Stomach (tissue), 9 donors: ENCODE data around the gene TAS2R16. TPM values are rescaled to one million over a fixed set of nuclear protein-coding genes. Genes with fewer than 3 reads are reported as not detected.

Experiments
- DNase-seq, 2 donors: peaks; one replicate each; pipeline versions ENCODE4 v3.0.0 to v3.0.0-alpha.2; 2013 to 2019
- H3K27ac ChIP-seq, 5 donors: fragments of 200-600 bp in 4 of 5; sonication (generic) in 4 of 5; one replicate each; pipeline ENCODE4 v1.5.1; 2013 to 2019; ENCODE audit warnings: mild to moderate bottlenecking in 1 of 5, moderate library complexity in 1 of 5
- H3K27me3 ChIP-seq, 3 donors: fragments of 200-600 bp; sonication (generic); one replicate each; pipeline ENCODE4 v1.5.1; 2017 to 2019; ENCODE audit warnings: mixed run types in 1 of 3
- H3K36me3 ChIP-seq, 4 donors: fragments of 200-600 bp; sonication (generic); 1 replicate in 3 of 4; 2 replicates in 1 of 4; pipeline ENCODE4 v1.5.1; 2016 to 2019
- H3K4me1 ChIP-seq, 4 donors: fragments of 200-600 bp; sonication (generic); one replicate each; pipeline ENCODE4 v1.5.1; 2016 to 2019
- H3K4me3 ChIP-seq, 4 donors: fragments of 200-600 bp; sonication (generic) in 3 of 4; one replicate each; pipeline ENCODE4 v1.5.1; 2016 to 2019; ENCODE audit warnings: mild to moderate bottlenecking in 1 of 4
- H3K9me3 ChIP-seq, 4 donors: fragments of 200-600 bp; sonication (generic); one replicate each; pipeline ENCODE4 v1.5.1; 2016 to 2019
- EP300 ChIP-seq: sonication (generic); formaldehyde crosslinking; IDR thresholded peaks from one replicate; pipeline ENCODE4 v1.6.1; 2017; ENCODE audit warnings: antibody characterized with exemption
- POLR2A ChIP-seq, 4 donors: fragments of 450-650 bp; IDR thresholded peaks; one replicate each; pipeline ENCODE4 v1.6.1; 2016; ENCODE audit warnings: antibody characterized with exemption in 4 of 4, control low read depth in 2 of 4, mild to moderate bottlenecking in 1 of 4, moderate library complexity in 1 of 4
- POLR2AphosphoS5 ChIP-seq, 3 donors: sonication (generic); formaldehyde crosslinking; IDR thresholded peaks; one replicate each; pipeline ENCODE4 v1.6.1; 2016; ENCODE audit warnings: antibody characterized with exemption in 3 of 3
- WGBS, 5 donors: extraction: QIAGEN DNeasy Blood & Tissue Kit in 3 of 5; methylation state at CpG; one replicate each; pipeline versions ENCODE4 v1.1.5 to v1.1.7; 2013 to 2018; 5-methylcytosine and 5-hydroxymethylcytosine counted together
- intact Hi-C: fragments of 100-400 bp; cut with DNase I; formaldehyde crosslinking; loops from one replicate; pipeline ENCODE4 v1.15.1; 2023; ENCODE audit warnings: low total_unique reads
- polyA plus RNA-seq, 3 donors: library from polyadenylated mRNA; stranded (reverse); fragments of 200-250 nt; gene quantifications; one replicate each; pipeline ENCODE4 v1.2.3, GENCODE V29; 2013
- total RNA-seq, 5 donors: library from RNA; depleted of rRNA; stranded (reverse); fragments of >200 nt; gene quantifications; one replicate each; pipeline versions ENCODE4 v1.1.0 to v1.2.3, GENCODE V29; 2014 to 2016
- TF ChIP-seq, protein P1 (sequence below), 7 experiments: fragments of 450-650 bp in 4 of 7; fragments of 200-600 bp in 3 of 7; sonication (generic) in 3 of 7; IDR thresholded peaks; one replicate each; pipeline ENCODE4 v1.5.1; 2016 to 2019; ENCODE audit warnings: antibody characterized with exemption in 7 of 7, control low read depth in 2 of 7, mild to moderate bottlenecking in 1 of 7
- donor health status: healthy with polysubstance abuse.
- donor health status: Bipolar disorder and iron deficiency.
- donor health status: healthy.

TAS2R16 gene
- total and polyA plus RNA-seq, 8 donors, result not detected

DNA sequence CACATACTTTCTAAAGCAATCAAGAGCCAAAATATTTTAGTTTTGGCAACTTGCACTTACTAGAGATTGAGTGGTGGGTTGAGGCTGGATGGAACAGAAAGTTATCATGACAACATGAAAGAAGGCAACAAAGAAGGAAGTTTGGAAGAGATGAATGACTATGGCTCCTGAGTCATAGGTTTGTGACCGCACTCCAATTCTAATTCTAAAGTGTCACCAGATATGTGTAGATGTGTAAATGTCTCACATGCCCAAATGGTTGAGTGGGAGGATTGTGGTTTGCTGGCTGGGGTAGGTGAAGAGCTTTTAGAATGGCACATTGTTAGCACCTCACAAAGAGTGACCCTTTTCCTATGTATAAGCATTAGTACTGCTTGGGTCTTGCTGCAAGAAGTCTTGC lies 20.2 kb downstream of the TAS2R16 start:
- DNase-seq, result no peak
- no peaks in the 10 kb centered on the region for H3K9me3 ChIP-seq
- H3K27me3 ChIP-seq, result no peaks in the 10 kb centered on the region
- no peak overlapping the region for H3K4me3 ChIP-seq
- 76 to 95% (median 85%) methylated on average over 1 of the region's 1 CpG for WGBS, 5 donors
- H3K36me3 ChIP-seq, result no peaks in the 10 kb centered on the region
- intact Hi-C loops, result loop anchor here (10.0 kb wide), 1 partner anchor 151 kb away; no protein-coding TSS in a partner anchor
- H3K4me1 ChIP-seq, result no peaks in the 10 kb centered on the region
- H3K27ac ChIP-seq, result no peak overlapping the region
- TF ChIP-seq, protein P1, sequence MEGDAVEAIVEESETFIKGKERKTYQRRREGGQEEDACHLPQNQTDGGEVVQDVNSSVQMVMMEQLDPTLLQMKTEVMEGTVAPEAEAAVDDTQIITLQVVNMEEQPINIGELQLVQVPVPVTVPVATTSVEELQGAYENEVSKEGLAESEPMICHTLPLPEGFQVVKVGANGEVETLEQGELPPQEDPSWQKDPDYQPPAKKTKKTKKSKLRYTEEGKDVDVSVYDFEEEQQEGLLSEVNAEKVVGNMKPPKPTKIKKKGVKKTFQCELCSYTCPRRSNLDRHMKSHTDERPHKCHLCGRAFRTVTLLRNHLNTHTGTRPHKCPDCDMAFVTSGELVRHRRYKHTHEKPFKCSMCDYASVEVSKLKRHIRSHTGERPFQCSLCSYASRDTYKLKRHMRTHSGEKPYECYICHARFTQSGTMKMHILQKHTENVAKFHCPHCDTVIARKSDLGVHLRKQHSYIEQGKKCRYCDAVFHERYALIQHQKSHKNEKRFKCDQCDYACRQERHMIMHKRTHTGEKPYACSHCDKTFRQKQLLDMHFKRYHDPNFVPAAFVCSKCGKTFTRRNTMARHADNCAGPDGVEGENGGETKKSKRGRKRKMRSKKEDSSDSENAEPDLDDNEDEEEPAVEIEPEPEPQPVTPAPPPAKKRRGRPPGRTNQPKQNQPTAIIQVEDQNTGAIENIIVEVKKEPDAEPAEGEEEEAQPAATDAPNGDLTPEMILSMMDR (IDR thresholded peaks at IDR 0.05), result no peak

DNA sequence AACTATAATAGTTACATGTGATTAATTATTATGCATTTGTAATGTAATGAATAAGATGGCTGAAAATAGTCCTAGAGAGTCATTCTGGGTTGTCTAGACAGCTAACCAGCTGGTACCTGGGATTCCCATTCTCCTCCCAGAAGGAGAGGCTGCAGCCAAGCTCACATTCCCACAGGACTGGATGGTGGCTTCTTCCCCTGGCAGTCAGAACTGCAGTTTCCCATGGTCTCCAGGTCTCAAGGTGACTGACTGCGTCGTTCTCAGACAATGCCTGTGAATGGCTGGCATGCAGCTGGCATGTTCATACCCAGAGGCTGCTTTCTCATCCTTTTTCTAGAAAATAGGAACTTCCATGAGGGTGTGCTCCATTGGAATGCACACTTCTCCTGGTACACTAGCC lies 21.3 kb downstream of the TAS2R16 start:
- Histone ChIP-seq H3K36me3 (no peaks in the 10 kb centered on the region), H3K27ac (no peak overlapping the region), H3K27me3 (no peaks in the 10 kb centered on the region), H3K4me1 (no peaks in the 10 kb centered on the region), H3K4me3 (no peak overlapping the region), H3K9me3 (no peaks in the 10 kb centered on the region)
- WGBS, 5 donors, result 77 to 85% (median 81%) methylated on average over 2 of the region's 2 CpGs
- TF ChIP-seq, protein P1 (IDR thresholded peaks at IDR 0.05), result no peak
- intact Hi-C loops, result loop anchor here (10.0 kb wide), 1 partner anchor 149 kb away; no protein-coding TSS in a partner anchor
- DNase-seq, result no peak

DNA sequence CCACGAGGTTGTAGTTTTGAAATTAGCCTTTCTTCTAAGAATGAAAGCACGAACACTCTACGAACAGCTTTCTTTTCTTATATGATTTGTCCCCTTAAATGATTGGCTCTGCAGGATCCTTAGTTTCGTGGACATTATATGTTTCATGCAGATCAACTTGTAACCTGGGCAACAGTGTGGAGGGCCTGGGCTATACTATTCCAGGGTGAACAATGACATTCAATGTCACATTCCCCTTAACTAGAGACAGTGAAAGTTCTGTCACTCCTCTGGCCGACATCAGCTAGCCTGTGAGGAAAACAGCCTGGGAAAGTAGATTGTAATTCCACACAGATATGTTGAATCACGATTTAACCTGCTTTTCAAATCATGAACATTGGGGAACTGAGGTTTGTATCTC lies 23.4 kb downstream of the TAS2R16 start:
- Histone ChIP-seq H3K27ac (no peak overlapping the region), H3K27me3 (no peaks in the 10 kb centered on the region), H3K9me3 (no peaks in the 10 kb centered on the region), H3K4me1 (no peaks in the 10 kb centered on the region), H3K36me3 (no peaks in the 10 kb centered on the region), H3K4me3 (no peak overlapping the region)
- 62 to 70% (median 67%) methylated on average over 6 of the region's 6 CpGs for WGBS, 5 donors
- intact Hi-C loops, result loop anchor here (10.0 kb wide), 1 partner anchor 147 kb away; no protein-coding TSS in a partner anchor
- DNase-seq, result no peak
- no peak for TF ChIP-seq POLR2A (IDR thresholded peaks at IDR 0.05)
- no peak for TF ChIP-seq POLR2AphosphoS5 (IDR thresholded peaks at IDR 0.05)
- TF ChIP-seq EP300, result no peak
- TF ChIP-seq, protein P1 (IDR thresholded peaks at IDR 0.05), result no peak

DNA sequence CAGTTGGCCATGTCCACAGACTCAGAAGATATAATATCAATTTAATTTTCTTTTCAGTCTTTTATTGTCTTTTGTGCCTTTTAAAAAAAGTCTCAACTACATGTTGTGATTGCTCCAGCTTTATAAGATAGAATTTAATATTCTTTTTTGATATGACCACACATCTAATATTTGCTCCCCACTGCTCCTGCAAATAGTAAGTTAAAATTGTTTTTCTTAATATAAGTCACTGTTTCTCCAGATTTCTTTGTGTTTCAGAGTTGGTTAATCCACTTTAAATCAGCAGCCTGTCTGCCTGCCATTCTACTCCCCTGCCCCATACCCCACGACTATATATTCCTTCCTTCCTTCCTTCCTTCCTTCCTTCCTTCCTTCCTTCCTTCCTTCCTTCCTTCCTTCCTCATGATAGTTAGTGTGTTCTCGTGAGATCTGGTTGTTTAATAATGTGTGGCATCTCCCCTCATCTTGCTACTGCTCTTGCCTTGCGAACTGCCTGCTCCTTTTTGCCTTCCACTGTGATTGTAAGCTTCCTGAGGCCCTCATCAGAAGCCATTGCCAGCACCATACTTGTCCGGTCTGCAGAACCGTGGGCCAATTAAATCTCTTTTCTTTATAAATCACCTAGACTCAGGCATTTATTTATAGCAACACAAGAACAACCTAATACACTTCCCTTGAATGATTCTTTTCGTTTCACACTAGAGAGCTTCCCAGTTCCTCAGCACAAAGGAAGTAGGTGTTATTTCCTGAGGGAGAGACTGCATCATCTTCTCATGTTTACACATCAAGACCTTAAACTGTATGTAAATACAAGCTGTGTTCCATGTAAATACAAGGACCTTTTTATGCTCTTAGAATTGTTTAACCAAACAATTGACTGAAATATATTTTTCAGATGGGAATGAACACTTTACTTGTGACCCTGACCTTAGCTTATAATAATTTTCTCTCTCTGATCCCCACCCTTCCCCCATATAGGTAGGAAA lies 24.5 kb downstream of the TAS2R16 start:
- Histone ChIP-seq H3K4me3 (no peak overlapping the region), H3K9me3 (no peaks in the 10 kb centered on the region), H3K36me3 (no peaks in the 10 kb centered on the region), H3K27ac (no peak overlapping the region), H3K4me1 (no peaks in the 10 kb centered on the region), H3K27me3 (no peaks in the 10 kb centered on the region)
- WGBS, 5 donors, result 38 to 59% (median 54%) methylated on average over 5 to 6 of the region's 6 CpGs
- TF ChIP-seq, protein P1 (IDR thresholded peaks at IDR 0.05), result no peak
- TF ChIP-seq EP300 (no peak), POLR2A (IDR thresholded peaks at IDR 0.05) (no peak), POLR2AphosphoS5 (IDR thresholded peaks at IDR 0.05) (no peak)
- intact Hi-C loops, result loop anchor here (10.0 kb wide), 1 partner anchor 146 kb away; no protein-coding TSS in a partner anchor
- DNase-seq, result no peak
